Measurements from ENCODE around the gene NUBP2.

NUBP2 gene

DNA sequence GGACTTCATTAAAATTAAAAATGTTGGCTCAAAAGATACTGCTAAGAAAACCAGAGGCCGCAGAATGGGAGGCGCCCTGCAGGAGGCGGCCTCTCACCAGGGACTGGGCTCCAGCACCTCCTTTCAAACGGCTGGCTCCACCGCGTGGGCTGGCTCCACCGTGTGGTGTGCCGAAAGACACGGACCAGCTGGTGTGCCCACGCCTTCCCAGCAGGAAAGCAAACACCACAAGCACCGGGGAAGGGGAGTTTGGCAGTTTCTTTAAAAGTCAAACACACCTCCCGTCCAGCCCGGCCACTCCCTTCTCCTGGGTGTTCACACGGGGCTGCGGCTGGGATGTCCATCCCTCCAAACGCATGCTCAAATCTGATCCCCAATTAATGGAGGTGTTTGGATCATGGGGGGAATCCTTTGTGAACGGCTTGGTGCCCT lies 30.0 kb downstream of the NUBP2 start:
- TF ChIP-seq, protein P1, sequence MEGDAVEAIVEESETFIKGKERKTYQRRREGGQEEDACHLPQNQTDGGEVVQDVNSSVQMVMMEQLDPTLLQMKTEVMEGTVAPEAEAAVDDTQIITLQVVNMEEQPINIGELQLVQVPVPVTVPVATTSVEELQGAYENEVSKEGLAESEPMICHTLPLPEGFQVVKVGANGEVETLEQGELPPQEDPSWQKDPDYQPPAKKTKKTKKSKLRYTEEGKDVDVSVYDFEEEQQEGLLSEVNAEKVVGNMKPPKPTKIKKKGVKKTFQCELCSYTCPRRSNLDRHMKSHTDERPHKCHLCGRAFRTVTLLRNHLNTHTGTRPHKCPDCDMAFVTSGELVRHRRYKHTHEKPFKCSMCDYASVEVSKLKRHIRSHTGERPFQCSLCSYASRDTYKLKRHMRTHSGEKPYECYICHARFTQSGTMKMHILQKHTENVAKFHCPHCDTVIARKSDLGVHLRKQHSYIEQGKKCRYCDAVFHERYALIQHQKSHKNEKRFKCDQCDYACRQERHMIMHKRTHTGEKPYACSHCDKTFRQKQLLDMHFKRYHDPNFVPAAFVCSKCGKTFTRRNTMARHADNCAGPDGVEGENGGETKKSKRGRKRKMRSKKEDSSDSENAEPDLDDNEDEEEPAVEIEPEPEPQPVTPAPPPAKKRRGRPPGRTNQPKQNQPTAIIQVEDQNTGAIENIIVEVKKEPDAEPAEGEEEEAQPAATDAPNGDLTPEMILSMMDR (IDR thresholded peaks at IDR 0.05; ENCODE audit: low read depth, low read length, missing control alignments): peak; percentile 76
- DNase-seq: peak; percentile 24
- Histone ChIP-seq H3K36me3 (replicated peaks) (peaks cover 17% of the 10 kb centered on the region), H3K4me3 (ENCODE audit: low read depth, low read length) (no peak overlapping the region), H3K27ac (no peak overlapping the region), H3K27me3 (replicated peaks) (no peaks in the 10 kb centered on the region)
- in situ Hi-C loops (cut with HindIII; ENCODE audit: low pct_ligation_motif_present, low sequenced_read_pairs): no loop called here

DNA sequence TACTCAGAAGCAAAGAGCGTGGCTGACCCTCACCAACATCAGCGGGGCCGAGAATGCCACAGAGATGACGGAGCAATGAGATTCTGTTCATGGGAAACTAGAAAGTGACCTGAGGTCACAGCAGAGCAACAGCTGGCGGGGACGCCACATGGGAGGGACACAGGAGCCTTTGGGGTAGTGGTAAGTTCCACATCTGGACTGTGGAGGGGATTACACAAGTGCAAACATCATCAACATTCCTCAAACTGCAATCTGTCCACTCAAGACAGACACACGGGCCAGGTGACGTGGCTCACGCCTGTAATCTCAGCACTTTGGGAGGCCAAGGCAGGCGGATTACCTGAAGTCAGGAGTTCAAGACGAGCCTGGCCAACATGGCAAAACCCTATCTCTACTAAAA lies 32.7 kb downstream of the NUBP2 start:
- TF ChIP-seq, protein P1 (IDR thresholded peaks at IDR 0.05; ENCODE audit: low read depth, low read length, missing control alignments): no peak
- H3K36me3 ChIP-seq (replicated peaks): peaks cover 8% of the 10 kb centered on the region
- no peaks in the 10 kb centered on the region for H3K27me3 ChIP-seq (replicated peaks)
- DNase-seq: no peak
- no peak overlapping the region for H3K4me3 ChIP-seq (ENCODE audit: low read depth, low read length)
- no peak overlapping the region for H3K27ac ChIP-seq
- in situ Hi-C loops (cut with HindIII; ENCODE audit: low pct_ligation_motif_present, low sequenced_read_pairs): no loop called here

DNA sequence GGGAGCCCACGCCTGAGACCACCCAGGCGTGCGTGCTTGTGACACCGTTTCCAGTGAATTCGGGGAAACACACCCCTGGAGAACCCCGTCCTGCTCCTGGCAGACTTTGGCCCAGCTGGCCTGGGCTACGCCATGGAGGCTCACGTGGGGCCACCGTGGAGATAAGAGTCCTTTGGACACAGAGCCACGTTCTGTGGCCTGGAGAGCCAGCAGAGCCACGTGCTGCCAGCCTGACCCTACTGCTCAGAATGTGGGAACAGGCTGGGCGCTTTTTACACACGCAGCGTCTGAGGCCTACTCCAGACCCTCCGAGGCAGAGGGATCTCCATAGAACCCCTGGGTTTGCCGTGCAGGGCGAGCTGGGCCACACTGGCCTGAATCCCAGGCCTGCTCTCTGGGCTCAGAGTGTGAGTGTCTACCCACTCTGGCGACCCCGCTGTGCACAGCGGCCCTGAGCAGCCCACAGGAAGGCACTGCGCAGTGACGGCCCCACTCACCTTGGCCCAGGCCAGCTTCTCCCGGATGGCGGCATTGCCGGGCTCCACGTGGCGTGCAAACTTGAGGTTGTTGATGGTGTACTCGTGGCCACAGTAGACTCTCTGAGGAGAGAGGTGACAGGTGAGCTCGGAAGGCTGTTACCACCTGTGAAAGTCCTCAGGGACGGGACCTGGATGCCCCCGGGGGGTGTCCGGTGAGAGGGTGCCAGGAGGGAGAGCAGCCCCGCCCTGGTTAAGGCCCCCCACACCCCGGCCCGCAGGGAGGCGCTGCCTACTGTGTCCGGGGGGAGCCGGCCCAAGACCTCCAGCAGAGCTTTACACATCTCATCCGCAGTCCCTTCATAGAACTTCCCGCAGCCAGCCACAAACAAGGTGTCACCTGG lies 33.9 kb downstream of the NUBP2 start:
- in situ Hi-C loops (cut with HindIII; ENCODE audit: low pct_ligation_motif_present, low sequenced_read_pairs): no loop called here
- no peak overlapping the region for H3K27ac ChIP-seq
- no peak for DNase-seq
- no peaks in the 10 kb centered on the region for H3K27me3 ChIP-seq (replicated peaks)
- H3K4me3 ChIP-seq (ENCODE audit: low read depth, low read length): no peak overlapping the region
- H3K36me3 ChIP-seq (replicated peaks): peaks cover 8% of the 10 kb centered on the region
- TF ChIP-seq, protein P1 (IDR thresholded peaks at IDR 0.05; ENCODE audit: low read depth, low read length, missing control alignments): no peak

DNA sequence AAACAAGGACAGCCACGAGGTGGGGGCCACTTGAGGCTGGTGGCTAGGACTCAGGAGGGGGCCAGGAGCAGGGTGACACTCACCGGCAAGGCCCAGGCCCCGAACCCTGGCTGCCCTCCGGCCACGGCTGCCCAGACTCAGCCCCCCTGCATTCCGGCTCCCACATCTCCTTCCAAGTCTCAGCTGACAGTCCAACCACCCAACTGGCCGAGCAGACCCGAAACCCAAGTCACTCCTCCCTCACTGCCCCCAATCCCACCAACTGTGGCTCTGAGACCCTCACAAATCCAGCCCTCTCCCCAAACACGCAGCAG lies 34.5 kb downstream of the NUBP2 start:
- no peak for DNase-seq
- TF ChIP-seq, protein P1 (IDR thresholded peaks at IDR 0.05; ENCODE audit: low read depth, low read length, missing control alignments): no peak
- Histone ChIP-seq H3K27me3 (replicated peaks) (no peaks in the 10 kb centered on the region), H3K27ac (no peak overlapping the region), H3K36me3 (replicated peaks) (peaks cover 8% of the 10 kb centered on the region), H3K4me3 (ENCODE audit: low read depth, low read length) (no peak overlapping the region)
- in situ Hi-C loops (cut with HindIII; ENCODE audit: low pct_ligation_motif_present, low sequenced_read_pairs): no loop called here

DNA sequence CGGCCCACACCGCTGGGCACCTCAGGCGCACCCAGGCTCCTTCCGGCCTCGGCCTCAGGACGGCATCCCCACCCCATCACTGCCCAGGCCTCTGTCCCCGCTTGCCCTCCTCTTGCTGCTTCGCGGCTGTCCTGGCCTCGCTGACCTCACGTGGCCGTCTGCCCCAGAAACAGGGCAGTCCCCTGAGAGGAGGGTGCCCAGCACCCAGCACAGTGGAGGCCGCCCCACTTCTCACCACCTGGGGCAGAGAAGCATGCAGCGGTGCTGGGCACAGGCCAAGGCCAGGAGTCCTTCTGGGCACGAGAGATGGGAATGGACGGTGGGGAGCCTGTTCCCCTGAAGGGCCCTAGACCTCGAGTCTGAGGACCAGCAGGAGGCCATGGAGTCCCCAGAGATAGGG lies 35.0 kb downstream of the NUBP2 start:
- in situ Hi-C loops (cut with HindIII; ENCODE audit: low pct_ligation_motif_present, low sequenced_read_pairs): no loop called here
- peaks cover 8% of the 10 kb centered on the region for H3K36me3 ChIP-seq (replicated peaks)
- no peak overlapping the region for H3K4me3 ChIP-seq (ENCODE audit: low read depth, low read length)
- H3K27me3 ChIP-seq (replicated peaks): no peaks in the 10 kb centered on the region
- no peak for DNase-seq
- TF ChIP-seq, protein P1 (IDR thresholded peaks at IDR 0.05; ENCODE audit: low read depth, low read length, missing control alignments): no peak
- H3K27ac ChIP-seq: no peak overlapping the region

Data from brain microvascular endothelial cell (primary cell).